Keratinocyte (primary cell): ENCODE data around the gene PARD3B. TPM values are rescaled to one million over a fixed set of nuclear protein-coding genes. Genes with fewer than 3 reads are reported as not detected.

ENCODE experiments used
- DNase-seq: peaks from one replicate; pipeline ENCODE4 v3.0.0-alpha.2; 2011; ENCODE audit warnings: low read depth, missing footprints, low spot score
- FAIRE-seq: peaks from 2 replicates; lab custom pipeline; 2011; peaks lifted over from hg19 to GRCh38; lab: Jason Lieb, UNC
- H2AFZ ChIP-seq: 2 replicates; pipeline ENCODE4 v1.6.0; 2012; ENCODE audit warnings: low read length, control low read depth, inconsistent platforms; ENCODE audit not compliant: control insufficient read depth
- H3K27ac ChIP-seq: 2 replicates; pipeline ENCODE4 v1.5.1; 2011; ENCODE audit warnings: low read length; ENCODE audit not compliant: control insufficient read depth, insufficient read depth
- H3K27me3 ChIP-seq: 3 replicates; pipeline ENCODE4 v1.6.0; 2011; ENCODE audit warnings: low read length; ENCODE audit not compliant: control insufficient read depth, insufficient read depth; ENCODE audit errors: extremely low read depth
- H3K36me3 ChIP-seq, 2 experiments: 2 replicates in 1 of 2; 3 replicates in 1 of 2; pipeline ENCODE4 v1.5.1; 2011; ENCODE audit warnings: low read length in 2 of 2, mild to moderate bottlenecking in 1 of 2; ENCODE audit not compliant: control insufficient read depth in 2 of 2, insufficient read depth in 2 of 2; ENCODE audit errors: extremely low read depth in 1 of 2
- H3K4me1 ChIP-seq: 3 replicates; pipeline ENCODE4 v1.5.1; 2011; ENCODE audit warnings: low read length; ENCODE audit not compliant: control insufficient read depth, insufficient read depth; ENCODE audit errors: extremely low read depth
- H3K4me2 ChIP-seq: 3 replicates; pipeline ENCODE4 v1.6.0; 2011; ENCODE audit warnings: low read depth, low read length; ENCODE audit not compliant: control insufficient read depth, insufficient read depth; ENCODE audit errors: extremely low read depth
- H3K4me3 ChIP-seq, 3 experiments: fragments of 200-600 bp in 1 of 3; sonication (generic) in 1 of 3; 2 replicates in 2 of 3; 3 replicates in 1 of 3; pipeline ENCODE4 v1.5.1; 2011 to 2016; ENCODE audit warnings: low read length in 3 of 3, mild to moderate bottlenecking in 3 of 3, control low read depth in 2 of 3, inconsistent platforms in 1 of 3, low read depth in 1 of 3, mixed read lengths in 1 of 3, mixed run types in 1 of 3, moderate library complexity in 1 of 3; ENCODE audit not compliant: control insufficient read depth in 2 of 3, insufficient read depth in 2 of 3; ENCODE audit errors: extremely low read depth in 1 of 3
- H3K79me2 ChIP-seq: 2 replicates; pipeline ENCODE4 v1.6.0; 2012; ENCODE audit warnings: low read length; ENCODE audit not compliant: control insufficient read depth, insufficient read depth
- H3K9ac ChIP-seq: 3 replicates; pipeline ENCODE4 v1.6.0; 2011; ENCODE audit warnings: low read length; ENCODE audit not compliant: control insufficient read depth, insufficient read depth; ENCODE audit errors: extremely low read depth
- H3K9me1 ChIP-seq: 3 replicates; pipeline ENCODE4 v1.6.0; 2011; ENCODE audit warnings: low read length; ENCODE audit not compliant: control insufficient read depth, insufficient read depth; ENCODE audit errors: extremely low read depth
- H3K9me3 ChIP-seq: 2 replicates; pipeline ENCODE4 v1.5.1; 2012; ENCODE audit warnings: low read depth, low read length; ENCODE audit not compliant: control insufficient read depth
- H4K20me1 ChIP-seq: 3 replicates; pipeline ENCODE4 v1.6.0; 2011; ENCODE audit warnings: low read length; ENCODE audit not compliant: control insufficient read depth, insufficient read depth; ENCODE audit errors: extremely low read depth
- CTCF ChIP-seq, 3 experiments: IDR thresholded peaks in 1 of 3; conservative IDR thresholded peaks in 1 of 3; optimal IDR thresholded peaks in 1 of 3; 2 replicates in 2 of 3; 3 replicates in 1 of 3; pipeline versions ENCODE3 to v1.5.1; 2011; ENCODE audit warnings: low read length in 3 of 3, mild to moderate bottlenecking in 3 of 3, moderate library complexity in 2 of 3, control low read depth in 1 of 3, inconsistent platforms in 1 of 3; ENCODE audit not compliant: insufficient read depth in 2 of 3; ENCODE audit errors: extremely low read depth in 1 of 3
- EZH2 ChIP-seq: IDR thresholded peaks from one replicate; pipeline ENCODE4 v1.6.1; 2012; ENCODE audit warnings: inconsistent platforms, mild to moderate bottlenecking, low read length, moderate library complexity
- dilution Hi-C: fragments of 300-500 bp; cut with MboI; formaldehyde crosslinking; loops from one replicate; pipeline ENCODE4 v1.7.0; 2020; ENCODE audit warnings: low sequenced_read_pairs; ENCODE audit not compliant: extremely low pct_ligation_motif_present
- polyA plus RNA-seq, 5 experiments: library from polyadenylated mRNA; depleted of rRNA in 3 of 5; stranded (reverse) in 3 of 5; stranded (forward) in 1 of 5; unstranded in 1 of 5; fragments of >200 nt; gene quantifications; 1 replicate in 1 of 5; 2 replicates in 3 of 5; 3 replicates in 1 of 5; pipeline versions ENCODE4 v1.2.1 to v1.2.3, GENCODE V29; 2011 to 2012; ENCODE audit warnings: missing spikeins in 2 of 5, low read depth in 1 of 5, low replicate concordance in 1 of 5

The PARD3B gene
- polyA plus RNA-seq, 1 donor (not counting 4 experiments of a cell fraction or from before 2014, with no cell fraction given), result 1.2 TPM

DNA sequence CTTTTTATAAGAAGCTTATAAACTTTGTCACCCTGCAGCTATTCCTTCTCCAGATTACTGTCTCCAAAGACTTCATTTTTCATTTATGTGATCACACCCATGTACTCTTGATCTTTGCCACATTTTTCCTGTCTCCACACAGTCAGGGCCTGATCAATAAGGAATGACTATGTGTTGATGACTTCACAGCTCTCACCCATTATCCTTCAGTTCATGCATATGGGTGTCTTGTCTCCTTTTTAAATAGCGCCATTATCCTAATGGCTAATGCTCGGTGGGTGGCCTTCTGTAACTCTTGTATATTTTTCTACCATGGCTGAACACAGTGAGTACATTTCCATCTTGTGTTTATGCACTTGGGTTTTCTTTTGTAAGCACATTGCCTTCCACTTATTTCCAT, 801.4 kb downstream of the PARD3B start:
- Histone ChIP-seq H3K4me1 (no peaks in the 10 kb centered on the region), H3K27ac (no peak overlapping the region), H3K9me1 (no peaks in the 10 kb centered on the region), H3K4me2 (no peak overlapping the region), H3K9ac (no peak overlapping the region), H2AFZ (no peak overlapping the region), H3K79me2 (no peaks in the 10 kb centered on the region), H3K36me3 (no peaks in the 10 kb centered on the region), H4K20me1 (no peaks in the 10 kb centered on the region), H3K27me3 (no peaks in the 10 kb centered on the region), H3K9me3 (no peaks in the 10 kb centered on the region), H3K4me3 (no peak overlapping the region)
- DNase-seq, result no peak
- dilution Hi-C loops, result no loop called here
- TF ChIP-seq CTCF (optimal IDR thresholded peaks at IDR 0.05 in 1 of 3, IDR thresholded peaks at IDR 0.05 in 1 of 3, conservative IDR thresholded peaks at IDR 0.05 in 1 of 3; ENCODE audit: extremely low read depth in 1 of 3, insufficient read depth in 2 of 3, low read length in 3 of 3) (no peak), EZH2 (no peak)
- no peak for FAIRE-seq

- peak overlapping the region; percentile 38 for H2AFZ ChIP-seq
- no peak for TF ChIP-seq EZH2
- H3K36me3 ChIP-seq, result no peaks in the 10 kb centered on the region
- DNase-seq, result no peak
- no peaks in the 10 kb centered on the region for H3K27me3 ChIP-seq
- no peaks in the 10 kb centered on the region for H3K9me3 ChIP-seq
- peaks cover 8% of the 10 kb centered on the region for H3K4me1 ChIP-seq
- H3K79me2 ChIP-seq, result no peaks in the 10 kb centered on the region
- no peak overlapping the region for H3K4me2 ChIP-seq
- dilution Hi-C loops, result no loop called here
- no peaks in the 10 kb centered on the region for H4K20me1 ChIP-seq
- H3K9me1 ChIP-seq, result no peaks in the 10 kb centered on the region
- H3K9ac ChIP-seq, result no peak overlapping the region
- FAIRE-seq, result peak; percentile 67
- no peak overlapping the region for H3K4me3 ChIP-seq
- no peak overlapping the region for H3K27ac ChIP-seq
Measured at GRCh38 chr2:205347899-205348298, 802.6 kb downstream of the PARD3B start.

DNA sequence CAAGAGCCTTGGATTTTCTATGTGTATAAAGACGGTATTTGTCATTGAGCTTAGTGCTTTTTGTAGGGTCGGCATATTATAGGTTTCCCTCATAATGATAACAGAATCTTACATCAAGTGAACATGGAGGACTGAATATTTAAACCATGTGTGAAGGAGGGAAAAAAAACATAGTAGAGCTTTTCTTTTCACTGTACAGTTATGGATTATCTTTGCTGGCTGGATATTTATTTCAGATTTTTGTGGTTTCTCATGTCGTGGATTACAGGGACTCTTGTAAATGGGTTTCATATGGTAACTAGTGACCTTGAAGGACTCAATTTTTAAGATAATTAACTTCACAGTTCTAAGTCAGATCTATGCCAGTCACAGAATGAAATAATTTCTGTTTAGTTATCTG, 806.8 kb downstream of the PARD3B start:
- dilution Hi-C loops, result no loop called here
- H3K79me2 ChIP-seq, result no peaks in the 10 kb centered on the region
- no peaks in the 10 kb centered on the region for H4K20me1 ChIP-seq
- H3K27me3 ChIP-seq, result no peaks in the 10 kb centered on the region
- peak overlapping the region; percentile 6 for H3K27ac ChIP-seq
- H3K36me3 ChIP-seq, result no peaks in the 10 kb centered on the region
- H3K4me1 ChIP-seq, result peaks cover 14% of the 10 kb centered on the region
- H3K4me3 ChIP-seq, result no peak overlapping the region
- H3K9ac ChIP-seq, result no peak overlapping the region
- H2AFZ ChIP-seq, result no peak overlapping the region
- H3K9me3 ChIP-seq, result no peaks in the 10 kb centered on the region
- no peak overlapping the region for H3K4me2 ChIP-seq
- FAIRE-seq (no peak), DNase-seq (no peak)
- no peaks in the 10 kb centered on the region for H3K9me1 ChIP-seq
- TF ChIP-seq EZH2 (no peak), CTCF (optimal IDR thresholded peaks at IDR 0.05 in 1 of 3, IDR thresholded peaks at IDR 0.05 in 1 of 3, conservative IDR thresholded peaks at IDR 0.05 in 1 of 3; ENCODE audit: extremely low read depth in 1 of 3, insufficient read depth in 2 of 3, low read length in 3 of 3) (no peak)
